H1 (cell line): ENCODE data around the gene ADARB2. TPM values are rescaled to one million over a fixed set of nuclear protein-coding genes. Genes with fewer than 3 reads are reported as not detected.

Source experiments
- ASH2L ChIP-seq: fragments of 200-600, 300-600 bp; sonication (generic); IDR thresholded peaks from one replicate; pipeline ENCODE4 v1.7.1; 2017; ENCODE audit warnings: low read length
- E2F6 ChIP-seq: IDR thresholded peaks from 2 replicates; pipeline ENCODE4 v1.6.1; 2012; ENCODE audit warnings: inconsistent platforms
- RFX5 ChIP-seq: IDR thresholded peaks from 2 replicates; pipeline ENCODE4 v1.6.1; 2011; ENCODE audit warnings: low read depth, low read length, improper control_type of control experiment, borderline replicate concordance
- RNF2 ChIP-seq: fragments of 200-900, 300-1000 bp; sonication (generic); IDR thresholded peaks from 2 replicates; pipeline ENCODE4 v1.7.1; 2016; ENCODE audit warnings: borderline replicate concordance, low read depth, mild to moderate bottlenecking, antibody characterized with exemption, low read length; ENCODE audit not compliant: poor library complexity, severe bottlenecking; ENCODE audit errors: missing control alignments
- polyA plus RNA-seq, 7 experiments: library from polyadenylated mRNA; depleted of rRNA in 3 of 7; stranded (reverse) in 5 of 7; unstranded in 2 of 7; fragments of >200 nt in 5 of 7; fragments of 200-250 nt in 2 of 7; gene quantifications; 1 replicate in 5 of 7; 2 replicates in 1 of 7; 4 replicates in 1 of 7; pipeline versions ENCODE4 v1.2.1 to v1.2.3, GENCODE V29; 2011 to 2013; ENCODE audit warnings: missing spikeins in 2 of 7, mixed read lengths in 2 of 7
- total RNA-seq: library from RNA; stranded (reverse); fragmentation: NEBNext Ultra II Directional; extraction: Animal tissue kit (Norgen Biotek cat#: 25700); gene quantifications from 2 replicates; pipeline ENCODE4 v1.2.1, GENCODE V29; 2021

Gene ADARB2
- total and polyA plus RNA-seq, 2 of the 8 experiments (the other 6 are each of a cell fraction or from before 2014, with no cell fraction given): 2.2 to 2.8 TPM

- TF ChIP-seq RNF2: no peak
- TF ChIP-seq ASH2L: no peak
- TF ChIP-seq E2F6: no peak
- no peak for TF ChIP-seq RFX5
These were observed 260.9 kb downstream of the ADARB2 start (continued) for GRCh38 chr10:1476455-1476803.
